HEK293 (cell line): Measurements from ENCODE around the gene TCIRG1.

ENCODE experiments used
- ATF2 ChIP-seq: fragments of 450-650 bp; formaldehyde crosslinking; IDR thresholded peaks from 2 replicates; pipeline ENCODE4 v1.5.1; 2016; ENCODE audit warnings: missing biosample characterization, missing genetic modification characterization, low read depth
- CTCF ChIP-seq: fragments of 450-650 bp; formaldehyde crosslinking; IDR thresholded peaks from 2 replicates; pipeline ENCODE4 v1.5.1; 2016; ENCODE audit warnings: missing biosample characterization, missing genetic modification characterization
- SP3 ChIP-seq: fragments of 450-650 bp; formaldehyde crosslinking; IDR thresholded peaks from 2 replicates; pipeline ENCODE4 v1.5.1; 2016; ENCODE audit warnings: missing biosample characterization, missing genetic modification characterization
- TCF7L2 ChIP-seq: IDR thresholded peaks from 2 replicates; pipeline ENCODE4 v1.6.1; 2011; ENCODE audit warnings: low read depth, mild to moderate bottlenecking, inconsistent platforms, low read length, moderate library complexity, borderline replicate concordance
- TRIM28 ChIP-seq: IDR thresholded peaks from 2 replicates; pipeline ENCODE4 v1.6.1; 2011; ENCODE audit warnings: low read length, control low read depth, borderline replicate concordance
- ZBTB1 ChIP-seq: fragments of 450-650 bp; formaldehyde crosslinking; IDR thresholded peaks from 2 replicates; pipeline ENCODE4 v1.5.1; 2016; ENCODE audit warnings: missing biosample characterization, missing genetic modification characterization
- ZBTB20 ChIP-seq: fragments of 450-650 bp; formaldehyde crosslinking; IDR thresholded peaks from 2 replicates; pipeline ENCODE4 v1.5.1; 2016; ENCODE audit warnings: missing biosample characterization, missing genetic modification characterization
- ZBTB21 ChIP-seq: fragments of 450-650 bp; formaldehyde crosslinking; IDR thresholded peaks from 2 replicates; pipeline ENCODE4 v1.5.1; 2017; ENCODE audit warnings: missing biosample characterization, missing genetic modification characterization
- ZNF18 ChIP-seq: fragments of 450-650 bp; formaldehyde crosslinking; IDR thresholded peaks from 2 replicates; pipeline ENCODE4 v1.5.1; 2016; ENCODE audit warnings: missing biosample characterization, missing genetic modification characterization
- ZNF184 ChIP-seq: fragments of 450-650 bp; IDR thresholded peaks from 2 replicates; pipeline ENCODE4 v1.5.1; 2018; ENCODE audit warnings: missing biosample characterization, mild to moderate bottlenecking, missing genetic modification characterization
- ZNF19 ChIP-seq: fragments of 450-650 bp; formaldehyde crosslinking; IDR thresholded peaks from 2 replicates; pipeline ENCODE4; 2016; ENCODE audit warnings: missing biosample characterization, missing genetic modification characterization, low read depth
- ZNF274 ChIP-seq, 2 experiments: fragments of 200-500 bp in 1 of 2; fragments of 450-650 bp in 1 of 2; sonication (Bioruptor generic) in 1 of 2; formaldehyde crosslinking in 1 of 2; IDR thresholded peaks; 2 replicates each; pipeline versions ENCODE4 v1.5.1 to v1.6.1; 2014 to 2016; ENCODE audit warnings: borderline replicate concordance in 1 of 2, inconsistent platforms in 1 of 2, low read length in 1 of 2, missing biosample characterization in 1 of 2, missing genetic modification characterization in 1 of 2
- ZNF280D ChIP-seq: fragments of 450-650 bp; formaldehyde crosslinking; IDR thresholded peaks from 2 replicates; pipeline ENCODE4 v1.5.1; 2016; ENCODE audit warnings: missing biosample characterization, missing genetic modification characterization
- ZNF830 ChIP-seq: fragments of 450-650 bp; IDR thresholded peaks from 2 replicates; pipeline ENCODE4 v1.5.0; 2018; ENCODE audit warnings: missing biosample characterization, missing genetic modification characterization, low read depth, mild to moderate bottlenecking, moderate library complexity

- TF ChIP-seq CTCF (tag by site-specific recombination): no peak
- TF ChIP-seq ZNF274 (IDR thresholded peaks at IDR 0.05; ENCODE audit: low read length): no peak
- TF ChIP-seq ZNF274 (tag by site-specific recombination; IDR thresholded peaks at IDR 0.05; ENCODE audit: borderline replicate concordance): no peak
- TF ChIP-seq ZNF19 (tag by site-specific recombination): no peak
- TF ChIP-seq ZBTB21 (tag by site-specific recombination): no peak
- TF ChIP-seq SP3 (tag by site-specific recombination): no peak
- TF ChIP-seq ZNF184 (tag by site-specific recombination): no peak
- no peak for TF ChIP-seq TCF7L2
- no peak for TF ChIP-seq ZNF18
- TF ChIP-seq ZBTB1 (tag by site-specific recombination): no peak
- no peak for TF ChIP-seq ATF2 (tag by site-specific recombination)
- no peak for TF ChIP-seq ZNF280D
- TF ChIP-seq ZBTB20 (tag by site-specific recombination): peak; percentile 33; the same call in 1 of the 2 replicates
- no peak for TF ChIP-seq ZNF830
- TF ChIP-seq TRIM28: no peak
Measured at GRCh38 chr11:68040101-68040956, 1.5 kb downstream of the TCIRG1 start.
